ENCODE results near the gene STAT4.

DNA sequence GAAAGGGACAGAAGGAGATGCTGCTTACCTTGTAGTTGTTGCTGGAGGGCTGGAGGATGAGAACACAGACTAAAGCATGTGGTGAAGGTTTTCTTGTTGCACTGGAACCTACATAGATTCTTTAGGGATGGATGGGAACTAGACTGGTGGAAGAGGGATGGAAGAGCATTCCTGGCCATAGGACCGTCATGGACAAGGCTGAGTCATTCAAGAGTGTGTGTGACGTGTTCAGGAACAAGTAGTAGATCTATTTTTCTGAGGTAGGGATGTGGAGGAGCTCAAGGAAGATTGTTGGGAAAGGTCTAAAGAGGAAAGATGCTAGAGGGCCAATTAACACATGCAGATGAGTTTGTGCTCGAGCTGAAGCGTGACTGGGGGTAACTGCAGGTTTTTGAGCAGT, 6.6 kb downstream of the STAT4 start:
- no peak for TF ChIP-seq EZH2 (IDR thresholded peaks at IDR 0.05; ENCODE audit: borderline replicate concordance, low read length)
- TF ChIP-seq, protein P1, sequence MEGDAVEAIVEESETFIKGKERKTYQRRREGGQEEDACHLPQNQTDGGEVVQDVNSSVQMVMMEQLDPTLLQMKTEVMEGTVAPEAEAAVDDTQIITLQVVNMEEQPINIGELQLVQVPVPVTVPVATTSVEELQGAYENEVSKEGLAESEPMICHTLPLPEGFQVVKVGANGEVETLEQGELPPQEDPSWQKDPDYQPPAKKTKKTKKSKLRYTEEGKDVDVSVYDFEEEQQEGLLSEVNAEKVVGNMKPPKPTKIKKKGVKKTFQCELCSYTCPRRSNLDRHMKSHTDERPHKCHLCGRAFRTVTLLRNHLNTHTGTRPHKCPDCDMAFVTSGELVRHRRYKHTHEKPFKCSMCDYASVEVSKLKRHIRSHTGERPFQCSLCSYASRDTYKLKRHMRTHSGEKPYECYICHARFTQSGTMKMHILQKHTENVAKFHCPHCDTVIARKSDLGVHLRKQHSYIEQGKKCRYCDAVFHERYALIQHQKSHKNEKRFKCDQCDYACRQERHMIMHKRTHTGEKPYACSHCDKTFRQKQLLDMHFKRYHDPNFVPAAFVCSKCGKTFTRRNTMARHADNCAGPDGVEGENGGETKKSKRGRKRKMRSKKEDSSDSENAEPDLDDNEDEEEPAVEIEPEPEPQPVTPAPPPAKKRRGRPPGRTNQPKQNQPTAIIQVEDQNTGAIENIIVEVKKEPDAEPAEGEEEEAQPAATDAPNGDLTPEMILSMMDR (conservative IDR thresholded peaks at IDR 0.05 in 1 of 2, IDR thresholded peaks at IDR 0.05 in 1 of 2; ENCODE audit: extremely low read depth in 1 of 2, insufficient read depth in 1 of 2, low read depth in 1 of 2, low read length in 2 of 2) = no peak

Measured in mammary epithelial cell (primary cell).